ENCODE measurements around the gene THSD7A. TPM values are rescaled to one million over a fixed set of nuclear protein-coding genes. Genes with fewer than 3 reads are reported as not detected.

Gene THSD7A
- total RNA-seq, 1 experiment from 2014 or later: 0.68 TPM

- TF ChIP-seq ZNF281 (CRISPR knock-in tag; IDR thresholded peaks at IDR 0.05): no peak
- no peak for TF ChIP-seq ZNF219 (CRISPR knock-in tag; IDR thresholded peaks at IDR 0.05; ENCODE audit: borderline replicate concordance)
- no peak for TF ChIP-seq ETV6 (CRISPR knock-in tag; IDR thresholded peaks at IDR 0.05)
Observed at GRCh38 chr7:11478426-11478825, 353.6 kb downstream of the THSD7A start (continued).

DNA sequence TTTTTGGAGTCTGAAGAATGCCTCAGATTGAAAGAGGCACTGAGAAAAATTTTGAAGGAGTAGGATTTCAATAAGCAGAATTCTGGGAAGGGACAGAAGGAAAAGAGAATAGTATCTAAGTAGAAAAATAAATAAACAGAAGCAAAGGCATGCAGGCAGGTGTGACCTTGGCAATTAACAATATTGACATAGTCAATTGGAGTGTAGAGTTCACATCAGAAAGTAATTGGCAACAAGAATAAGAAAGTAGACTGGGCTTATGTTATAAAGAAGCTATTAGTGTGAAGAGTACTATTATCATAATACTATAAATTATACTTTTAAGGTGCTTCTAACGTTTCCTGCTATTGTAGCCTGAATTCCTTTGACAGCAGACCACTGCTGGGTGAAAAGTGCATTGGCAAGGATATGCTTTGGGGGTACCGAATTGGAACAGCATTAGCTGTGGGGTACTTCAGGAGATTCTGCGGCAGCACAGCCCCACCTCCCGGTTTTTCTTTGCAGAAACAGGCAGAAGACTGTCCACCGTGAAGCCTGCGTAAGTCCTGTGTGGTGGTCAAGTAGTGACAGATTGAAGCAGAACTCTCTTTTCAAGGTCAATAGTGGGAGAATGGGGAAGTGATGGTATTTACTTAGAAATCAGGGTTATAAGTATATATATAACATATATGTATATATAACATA, 357.0 kb downstream of the THSD7A start:
- no peak for TF ChIP-seq NFE2L1 (CRISPR knock-in tag; IDR thresholded peaks at IDR 0.05)
- TF ChIP-seq, protein P1, sequence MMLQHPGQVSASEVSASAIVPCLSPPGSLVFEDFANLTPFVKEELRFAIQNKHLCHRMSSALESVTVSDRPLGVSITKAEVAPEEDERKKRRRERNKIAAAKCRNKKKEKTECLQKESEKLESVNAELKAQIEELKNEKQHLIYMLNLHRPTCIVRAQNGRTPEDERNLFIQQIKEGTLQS (CRISPR knock-in tag; conservative IDR thresholded peaks at IDR 0.05): no peak
- TF ChIP-seq TCF7 (CRISPR knock-in tag; IDR thresholded peaks at IDR 0.05; ENCODE audit: low read depth): no peak
- TF ChIP-seq KAT7 (CRISPR knock-in tag; IDR thresholded peaks at IDR 0.05; ENCODE audit: borderline replicate concordance): no peak
- no peak for TF ChIP-seq GRHL2 (CRISPR knock-in tag; IDR thresholded peaks at IDR 0.05; ENCODE audit: insufficient replicate concordance, severe bottlenecking)
- TF ChIP-seq ZMAT4 (CRISPR knock-in tag; IDR thresholded peaks at IDR 0.05): no peak
- no peak for TF ChIP-seq ZNF671 (CRISPR knock-in tag; IDR thresholded peaks at IDR 0.05)
- no peak for TF ChIP-seq ZNF121 (CRISPR knock-in tag; IDR thresholded peaks at IDR 0.05)
- TF ChIP-seq SMAD4 (CRISPR knock-in tag; IDR thresholded peaks at IDR 0.05): no peak
- TF ChIP-seq STAT6 (CRISPR knock-in tag; conservative IDR thresholded peaks at IDR 0.05; ENCODE audit: low read depth): no peak
- TF ChIP-seq CREB1 (CRISPR knock-in tag; IDR thresholded peaks at IDR 0.05): no peak
- no peak for TF ChIP-seq JUN (CRISPR knock-in tag; IDR thresholded peaks at IDR 0.05)
- TF ChIP-seq AR (CRISPR knock-in tag; IDR thresholded peaks at IDR 0.05): no peak
- TF ChIP-seq, protein P2, sequence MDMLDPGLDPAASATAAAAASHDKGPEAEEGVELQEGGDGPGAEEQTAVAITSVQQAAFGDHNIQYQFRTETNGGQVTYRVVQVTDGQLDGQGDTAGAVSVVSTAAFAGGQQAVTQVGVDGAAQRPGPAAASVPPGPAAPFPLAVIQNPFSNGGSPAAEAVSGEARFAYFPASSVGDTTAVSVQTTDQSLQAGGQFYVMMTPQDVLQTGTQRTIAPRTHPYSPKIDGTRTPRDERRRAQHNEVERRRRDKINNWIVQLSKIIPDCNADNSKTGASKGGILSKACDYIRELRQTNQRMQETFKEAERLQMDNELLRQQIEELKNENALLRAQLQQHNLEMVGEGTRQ (CRISPR knock-in tag; IDR thresholded peaks at IDR 0.05): no peak
- TF ChIP-seq HMGXB4 (CRISPR knock-in tag; IDR thresholded peaks at IDR 0.05): no peak
- no peak for TF ChIP-seq ZNF317 (CRISPR knock-in tag; IDR thresholded peaks at IDR 0.05; ENCODE audit: borderline replicate concordance, low read depth)
- no peak for TF ChIP-seq ZNF263 (CRISPR knock-in tag; IDR thresholded peaks at IDR 0.05; ENCODE audit: low read depth)
- Mint-ChIP-seq H3K27ac (no peak overlapping the region), H3K9me3 (no peaks in the 10 kb centered on the region), H3K36me3 (no peaks in the 10 kb centered on the region), H3K4me1 (peaks cover 11% of the 10 kb centered on the region), H3K27me3 (ENCODE audit: low read depth) (no peaks in the 10 kb centered on the region), H3K4me3 (no peak overlapping the region)
- ATAC-seq: peak; percentile 60; the same call in 1 of the 2 replicates
- DNase-seq (ENCODE audit: low spot score): no peak
- ChIA-PET CTCF (no interaction called here), POLR2A (no interaction called here)
